Cerebellar nuclear complex (tissue), 1 donor: ENCODE results near the gene DTHD1.

Source experiments
- DNase-seq, 2 experiments: peaks; one replicate each; lab custom pipeline; 2025; lab: John Stamatoyannopoulos, UW

The DTHD1 gene

DNA sequence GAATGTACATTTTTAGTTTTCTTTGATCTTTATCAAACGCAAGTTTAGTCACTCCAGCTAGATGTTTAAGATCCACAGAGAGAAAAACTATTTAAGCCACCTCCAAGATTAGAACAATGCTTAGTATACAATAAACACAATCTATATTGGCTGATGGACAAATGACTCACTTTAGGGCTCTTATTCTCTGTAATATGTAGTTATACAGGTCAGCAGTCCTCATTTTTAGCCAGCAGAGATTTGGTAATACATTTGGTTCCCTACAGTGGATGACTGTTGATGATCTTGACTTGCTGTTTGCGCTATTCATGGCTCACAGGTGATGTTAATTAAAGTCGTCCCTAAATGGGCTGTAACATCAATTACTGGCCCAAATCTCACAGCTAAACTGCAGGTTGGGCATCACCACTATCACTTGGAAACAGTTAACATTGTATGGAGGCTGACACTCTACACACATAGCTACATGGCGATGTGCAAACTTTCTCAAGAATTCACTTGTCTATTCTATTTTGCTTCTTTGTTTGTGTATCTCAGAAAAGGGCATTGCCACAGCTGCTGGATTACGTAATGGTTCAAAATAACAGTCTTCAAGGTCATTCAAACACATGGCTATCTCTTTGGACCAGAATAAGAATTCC is 11.8 kb upstream of the DTHD1 start:
- DNase-seq, result no peak

DNA sequence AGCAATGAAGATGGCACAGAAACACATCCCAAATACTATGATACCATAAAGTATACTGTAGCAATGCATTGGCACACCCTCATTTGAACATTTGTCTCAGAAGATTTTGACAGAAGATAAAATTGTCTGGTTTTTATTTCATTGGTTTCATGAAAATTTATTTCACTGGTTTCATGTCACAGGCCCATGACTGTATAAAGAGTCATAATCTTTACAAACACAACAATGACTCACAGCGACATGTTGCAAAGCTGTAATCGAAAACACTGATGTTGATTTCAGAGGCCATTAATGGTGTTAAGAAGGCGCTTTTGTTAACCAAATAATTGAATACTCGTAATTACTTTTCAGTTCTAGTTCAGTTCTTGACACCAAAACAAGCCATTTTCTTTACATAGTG is 8.1 kb upstream of the DTHD1 start:
- no peak for DNase-seq

DNA sequence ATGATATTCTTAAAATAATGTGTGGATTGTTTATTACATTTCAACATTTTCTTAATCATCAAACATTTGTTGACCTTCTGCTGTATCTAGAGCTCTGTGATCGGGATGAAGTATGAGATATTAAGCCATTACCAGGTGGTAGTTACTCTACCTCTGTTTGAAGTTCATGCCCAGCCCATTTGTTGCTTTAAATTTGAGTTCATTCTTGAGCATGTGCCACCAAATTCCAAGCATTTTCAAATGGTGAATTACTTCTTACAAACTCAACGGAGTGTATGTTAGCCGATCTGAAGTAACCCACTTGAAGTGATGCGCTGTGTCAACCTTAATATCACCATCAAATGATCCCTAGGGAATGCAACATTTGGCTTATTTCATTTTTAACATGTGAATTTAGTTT is 7.3 kb upstream of the DTHD1 start:
- DNase-seq, result no peak

DNA sequence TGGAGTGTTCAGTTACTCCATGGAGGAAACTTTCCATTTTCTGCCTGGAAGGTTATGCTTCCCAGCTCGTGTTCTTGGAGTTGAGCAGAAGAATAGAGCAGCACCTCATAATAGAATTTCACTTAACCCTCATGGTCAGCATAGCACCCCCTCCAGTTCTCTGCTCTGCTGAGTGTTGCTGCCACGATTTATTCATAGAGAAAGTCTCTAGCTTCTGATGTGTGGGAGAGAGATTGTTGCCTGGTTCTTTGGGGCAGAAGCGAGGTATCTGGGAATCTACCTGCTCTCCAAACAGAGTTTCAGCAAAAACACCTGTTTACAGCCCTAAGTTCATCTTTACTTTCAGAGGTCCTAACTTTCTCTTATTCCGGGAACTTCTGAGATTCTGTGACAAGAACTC is 3.9 kb upstream of the DTHD1 start:
- no peak for DNase-seq

DNA sequence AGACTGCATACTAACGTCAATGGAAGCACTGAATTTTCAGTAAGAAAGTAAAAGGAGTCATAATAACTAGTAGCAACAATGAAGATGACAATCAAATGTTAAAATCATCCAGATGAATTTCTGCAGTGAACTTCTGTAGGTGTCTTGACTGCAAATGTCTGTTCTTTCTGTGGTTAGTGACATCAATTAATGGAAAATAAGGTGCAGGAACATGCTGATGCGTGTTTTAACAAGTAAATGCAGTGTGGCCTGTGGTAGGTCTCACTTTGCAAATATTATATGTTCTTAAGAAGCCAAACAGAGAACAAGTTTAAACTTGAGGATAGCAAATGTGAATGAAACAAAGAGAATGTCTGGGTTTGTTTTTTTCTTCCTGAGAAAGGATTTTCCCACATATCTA is 2.6 kb upstream of the DTHD1 start:
- DNase-seq, result no peak

DNA sequence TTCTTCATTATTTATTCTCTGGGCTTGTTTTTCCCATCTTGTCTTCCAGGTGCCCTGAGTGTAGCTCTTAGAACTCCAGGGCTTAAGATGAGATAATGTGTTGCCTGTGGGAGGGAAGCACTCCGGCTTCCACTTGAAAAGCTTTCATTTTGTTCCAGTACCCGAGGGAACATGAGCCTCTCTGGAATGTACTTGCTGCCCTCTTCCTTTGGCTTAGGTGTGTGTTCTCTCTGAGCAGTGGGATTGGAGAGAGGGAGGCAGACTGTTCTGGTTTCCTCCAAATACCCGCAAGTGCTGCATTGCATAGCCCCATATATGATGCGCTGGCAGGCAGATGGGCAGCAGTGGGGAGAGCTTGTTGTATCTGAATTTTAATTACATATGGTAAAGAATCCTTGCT is 861 bp upstream of the DTHD1 start:
- DNase-seq, result no peak

DNA sequence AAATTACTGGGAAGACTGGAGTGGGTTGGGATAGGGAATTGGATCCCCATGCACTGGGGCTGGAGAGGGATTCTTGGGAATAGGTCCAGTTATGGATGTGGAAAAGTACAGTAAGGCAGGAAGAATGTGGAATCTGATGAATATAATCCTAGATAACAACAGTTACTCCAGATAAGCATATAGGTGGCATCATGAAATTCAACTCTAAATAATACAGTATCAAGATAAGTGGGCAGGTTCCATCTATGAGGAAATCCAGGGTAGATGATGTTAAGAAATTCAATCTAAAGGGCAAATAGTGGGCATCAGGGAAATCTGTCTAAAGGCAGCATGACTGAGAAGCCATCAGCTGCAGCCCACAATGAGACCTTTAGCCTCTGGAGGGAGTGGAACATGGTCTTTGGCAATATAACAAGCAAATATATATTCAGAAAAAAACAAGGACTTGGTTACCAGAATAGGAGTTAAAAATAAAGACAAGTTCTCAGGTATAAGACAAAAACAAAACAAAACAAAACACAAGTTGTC is 1.2 kb downstream of the DTHD1 start:
- no peak for DNase-seq

DNA sequence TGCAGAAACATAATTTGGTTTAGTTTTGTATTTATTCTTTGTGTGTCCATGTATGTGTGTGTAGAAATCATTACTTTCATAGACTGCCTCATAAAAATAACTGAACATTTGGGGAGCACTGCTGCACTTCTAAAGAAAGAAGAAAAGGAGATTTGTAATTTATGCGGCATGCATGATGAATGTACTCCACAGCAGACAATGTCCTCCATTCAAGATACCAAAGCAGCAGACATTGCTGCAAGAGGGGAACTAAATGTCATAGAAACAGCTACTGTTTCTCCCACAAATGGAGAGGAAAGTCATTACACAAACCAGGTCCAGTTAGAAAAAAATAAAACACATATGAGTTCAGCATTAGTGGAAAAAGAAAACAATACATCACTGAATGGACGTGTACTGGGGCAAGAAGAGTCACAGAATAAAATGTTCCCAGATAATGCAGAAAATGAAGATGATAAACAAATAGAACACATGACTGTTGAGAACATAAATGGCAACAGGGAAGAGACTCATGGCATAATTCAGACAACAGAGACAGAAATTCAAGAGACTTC is 2.6 kb downstream of the DTHD1 start:
- DNase-seq, result no peak

DNA sequence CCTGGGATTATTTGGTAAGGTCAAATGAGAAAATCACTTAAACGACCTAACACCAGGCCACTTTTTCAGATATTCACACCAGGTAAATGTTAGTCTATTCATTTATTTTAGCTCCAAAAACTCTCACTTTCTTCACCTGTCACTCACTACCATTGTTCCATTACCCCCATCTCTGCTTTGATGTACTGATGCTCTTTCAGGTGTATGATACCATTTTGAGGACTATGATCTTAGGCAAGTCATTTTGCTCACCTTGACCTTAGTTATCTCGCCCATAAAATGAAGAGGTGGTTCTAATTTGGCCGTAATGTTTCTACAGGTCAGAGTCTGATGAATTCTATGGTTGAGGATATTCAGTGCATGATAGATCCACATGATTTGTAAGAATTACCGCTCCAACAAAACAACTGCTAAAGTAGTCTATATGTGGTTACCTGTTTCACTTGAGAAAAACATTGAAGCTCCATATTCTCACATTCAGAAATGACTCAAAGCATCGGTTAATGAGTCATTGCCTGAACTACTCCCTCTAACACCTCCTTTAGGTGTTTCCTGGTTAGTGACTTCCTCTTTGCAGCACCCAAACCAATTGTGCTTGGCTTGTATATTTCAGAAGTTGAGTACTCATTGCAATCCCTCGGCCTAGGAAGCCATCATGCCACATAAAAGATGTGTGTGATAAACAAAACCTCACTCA is 4.5 kb downstream of the DTHD1 start:
- DNase-seq, result no peak

DNA sequence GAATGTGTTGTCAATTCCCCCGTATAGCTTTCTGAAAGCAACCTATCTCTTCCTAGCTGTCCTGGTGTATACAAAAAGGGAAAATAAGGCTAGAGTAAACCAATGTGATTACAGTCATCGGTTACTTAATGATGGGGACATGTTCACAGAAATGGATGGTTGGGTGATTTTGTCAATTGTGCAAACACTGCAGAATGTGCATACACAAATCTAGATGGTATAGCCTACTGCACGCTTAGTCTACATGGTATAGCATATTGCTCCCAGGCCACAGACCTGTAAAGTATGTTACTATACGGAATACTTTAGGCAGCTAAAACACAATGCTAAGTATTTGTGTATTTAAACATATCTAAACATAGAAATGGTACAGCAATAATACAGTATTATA is 5.1 kb downstream of the DTHD1 start:
- no peak for DNase-seq

DNA sequence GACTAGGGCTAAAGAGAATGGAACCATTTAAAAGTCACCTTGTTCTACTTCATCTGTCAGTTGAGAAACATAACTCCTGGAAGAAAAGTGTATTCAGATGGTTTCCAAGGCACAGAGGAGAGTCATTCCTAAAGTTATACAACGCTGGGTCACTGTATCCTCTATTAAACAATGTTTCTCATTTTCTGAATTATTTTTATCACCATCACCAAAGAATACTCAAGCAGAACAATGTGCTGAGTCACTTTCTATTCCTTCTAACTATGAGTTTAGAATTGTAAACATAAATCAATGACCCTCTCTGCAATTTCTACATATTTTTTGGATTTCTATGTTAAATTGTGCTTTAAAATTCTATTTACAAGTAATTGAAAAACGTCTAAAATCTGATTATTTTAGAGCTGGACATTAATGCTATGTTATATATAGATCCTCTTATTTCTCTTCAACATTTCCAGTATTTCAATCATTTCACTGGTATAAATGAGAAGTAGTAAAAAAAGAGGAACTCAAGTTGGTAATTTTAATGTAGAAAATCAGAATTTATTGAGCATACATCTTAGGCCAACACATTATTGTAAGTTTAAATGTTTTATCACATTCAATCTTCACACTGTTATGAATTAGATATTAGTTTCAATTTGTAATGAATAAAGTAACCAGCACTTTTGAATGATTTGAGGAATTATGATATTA is 7.5 kb downstream of the DTHD1 start:
- DNase-seq, result no peak

DNA sequence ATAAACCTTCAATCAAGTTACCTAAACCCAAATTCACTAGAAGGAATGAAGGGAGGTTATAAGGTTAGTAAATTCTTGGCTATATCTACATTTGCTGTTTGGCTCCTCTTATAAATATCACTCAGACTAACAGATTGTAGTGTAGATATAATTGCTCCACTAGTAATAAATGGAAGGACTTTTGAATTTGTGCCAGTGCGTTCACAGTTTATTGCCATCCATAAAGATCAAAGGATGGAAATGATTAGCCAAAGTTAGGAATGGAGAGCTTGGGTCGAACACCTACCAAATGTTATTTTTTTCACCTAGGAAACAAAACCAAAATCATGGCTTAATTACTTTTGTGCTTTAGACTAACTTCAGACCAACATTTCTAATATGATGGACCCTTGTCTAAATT is 9.2 kb downstream of the DTHD1 start:
- no peak for DNase-seq

DNA sequence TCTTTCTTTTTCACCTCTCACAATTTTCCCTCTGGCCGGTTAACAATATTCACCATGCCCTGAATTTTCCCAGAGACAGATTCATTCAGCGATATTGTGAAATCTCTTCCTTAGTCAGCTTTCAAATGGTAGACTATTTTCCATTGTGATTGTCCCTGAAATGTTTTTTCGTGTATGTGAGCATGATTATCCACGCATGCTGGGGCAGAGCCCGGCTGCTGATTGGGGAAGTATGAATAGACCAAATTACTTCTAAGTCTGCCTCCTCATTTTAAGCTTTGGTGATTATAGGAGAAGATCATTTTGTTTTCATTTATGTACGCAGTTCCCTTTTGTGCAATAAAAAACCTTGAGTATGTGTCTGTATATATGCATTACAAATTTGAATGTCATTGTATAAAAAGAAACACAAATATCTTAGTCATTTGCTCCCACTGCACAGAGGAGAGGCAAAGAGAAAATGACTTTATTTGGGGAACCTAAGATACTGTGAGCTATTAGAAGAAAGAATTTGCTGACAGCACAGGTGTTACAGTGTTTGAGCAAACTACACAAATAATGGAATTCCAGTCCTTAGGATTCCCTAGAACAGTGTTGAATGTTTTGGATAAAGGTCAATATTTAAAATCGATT is 11.3 kb downstream of the DTHD1 start:
- DNase-seq, result no peak

DNA sequence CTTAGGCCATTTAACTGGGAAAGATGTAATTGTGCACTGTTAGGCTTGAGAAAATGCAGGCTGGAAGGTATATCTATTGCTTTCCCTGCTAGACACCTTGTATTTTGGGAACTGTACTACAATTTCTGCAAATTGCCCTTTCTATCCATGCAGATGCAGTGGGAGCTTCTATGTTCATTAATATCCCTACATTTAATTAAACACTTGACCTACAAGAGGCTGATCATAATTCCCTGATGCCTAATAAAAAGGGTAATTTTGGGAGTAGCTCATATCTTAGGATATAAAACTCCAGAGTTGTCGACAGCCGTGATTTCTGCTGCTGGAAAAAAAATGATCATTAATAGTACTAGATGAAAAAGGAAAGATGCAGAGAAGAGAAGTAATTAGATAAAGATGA is 19.7 kb downstream of the DTHD1 start:
- no peak for DNase-seq

DNA sequence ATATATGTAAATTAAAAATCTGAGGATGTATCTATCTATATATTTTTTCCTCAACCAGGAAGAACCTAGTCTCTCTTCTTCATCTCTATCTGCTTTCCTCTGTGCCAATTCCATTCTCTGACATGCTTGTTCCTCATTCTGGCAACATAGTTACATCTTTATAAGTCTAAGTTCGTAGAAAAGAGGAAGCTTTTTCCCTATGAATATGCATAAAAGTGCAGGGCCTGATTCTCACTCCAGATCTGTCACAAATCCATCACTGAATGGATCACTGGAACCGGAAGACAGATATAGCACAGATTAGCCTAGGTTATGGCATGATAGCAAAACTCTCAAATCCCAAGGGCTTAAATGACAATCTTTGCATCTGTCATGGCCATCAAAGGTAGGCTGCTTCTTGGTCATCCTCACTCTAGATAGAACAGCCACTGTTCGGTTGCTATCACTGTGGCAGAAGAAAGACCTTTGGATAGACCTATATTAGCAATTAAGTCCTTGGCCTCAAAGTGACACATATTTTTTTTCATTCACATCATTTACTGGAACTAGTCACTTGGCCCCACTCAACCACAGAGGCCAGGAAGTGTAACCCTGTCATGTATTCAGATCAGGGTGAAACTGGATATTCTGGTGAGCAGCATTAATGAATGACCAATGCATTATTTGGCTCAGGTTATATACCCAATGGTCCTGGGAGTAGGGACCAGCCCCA is 22.2 kb downstream of the DTHD1 start:
- no peak for DNase-seq

DNA sequence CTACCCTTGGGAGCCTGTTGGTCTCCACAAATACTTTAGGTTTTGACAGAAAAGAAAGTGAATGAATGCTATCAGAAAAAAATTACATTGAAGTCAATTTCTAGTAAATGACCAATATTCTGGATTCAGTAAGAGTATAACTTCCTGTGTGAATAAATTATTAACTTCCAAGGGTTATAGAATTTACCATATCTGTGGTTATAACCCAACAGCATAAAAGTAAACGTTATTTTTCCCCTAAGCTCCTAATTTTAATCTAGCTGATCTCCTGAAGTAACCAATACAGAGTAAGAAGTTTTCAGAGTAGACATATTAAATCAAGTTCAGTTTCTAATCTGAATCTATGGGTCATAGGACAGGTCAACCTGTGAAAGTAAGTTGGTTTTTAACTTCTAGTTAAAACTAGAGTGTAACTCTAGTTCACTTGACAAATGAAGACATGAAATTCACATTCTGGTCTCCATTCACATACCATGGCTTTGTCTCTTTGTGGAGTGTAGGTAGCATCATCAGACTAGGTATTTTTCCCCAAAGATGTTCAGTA is 22.8 kb downstream of the DTHD1 start:
- no peak for DNase-seq

DNA sequence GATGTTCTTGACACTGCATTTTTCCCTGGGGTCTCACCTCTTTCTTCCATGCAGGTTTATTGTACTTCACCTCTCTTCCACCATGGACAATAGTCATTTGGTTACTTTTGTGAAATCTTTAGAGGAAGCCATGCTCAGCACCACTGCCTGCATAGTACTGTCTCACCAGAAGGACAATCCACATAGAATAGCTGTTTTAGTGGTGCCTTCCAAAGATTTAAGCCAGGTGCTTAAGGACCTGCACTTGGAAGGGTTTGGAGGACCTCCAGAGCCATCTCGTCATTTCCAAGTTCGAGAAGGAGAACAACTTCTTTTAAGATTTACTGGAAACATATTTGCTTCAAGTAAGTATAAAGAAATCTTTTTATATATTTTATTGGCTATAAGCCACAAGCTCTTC is 26.7 kb downstream of the DTHD1 start:
- no peak for DNase-seq

DNA sequence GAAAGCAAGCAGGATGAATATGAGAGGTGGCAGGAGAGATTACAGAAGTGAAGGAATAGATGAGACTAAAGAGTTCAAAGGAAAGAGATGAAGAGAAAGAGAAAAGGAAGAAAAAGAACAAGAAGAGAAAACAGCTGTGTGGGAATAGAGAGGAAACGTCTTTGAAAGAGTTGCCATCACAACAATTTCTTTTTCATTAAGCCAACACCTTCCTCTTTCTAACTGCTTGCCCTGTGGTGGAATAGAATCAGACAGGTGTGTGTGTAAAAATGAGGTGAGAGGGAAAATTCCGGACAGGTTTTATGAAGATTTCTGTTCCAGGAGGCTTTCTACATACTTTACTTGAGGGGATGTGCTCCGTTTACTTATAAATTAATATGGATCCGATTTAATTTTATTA is 28.8 kb downstream of the DTHD1 start:
- DNase-seq, result no peak

DNA sequence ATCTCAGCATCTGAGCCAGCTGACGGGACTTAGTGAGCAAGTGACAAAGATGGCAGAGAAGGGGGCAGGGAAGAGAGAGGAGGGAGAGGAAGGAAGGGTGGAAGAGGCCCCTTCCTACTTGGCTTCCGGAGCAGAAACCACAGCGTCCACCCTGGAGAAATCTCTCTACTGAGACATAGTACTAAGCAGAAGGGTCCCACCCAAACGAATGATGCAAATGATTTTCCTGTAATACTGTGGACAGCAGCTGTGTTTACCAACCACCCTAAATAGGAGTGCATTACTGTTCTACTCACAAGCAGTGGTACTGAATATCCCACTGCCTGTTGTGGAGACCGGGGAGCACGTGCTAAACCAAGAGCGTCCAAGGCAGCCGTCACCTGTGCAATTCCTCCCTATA is 29.4 kb downstream of the DTHD1 start:
- no peak for DNase-seq

DNA sequence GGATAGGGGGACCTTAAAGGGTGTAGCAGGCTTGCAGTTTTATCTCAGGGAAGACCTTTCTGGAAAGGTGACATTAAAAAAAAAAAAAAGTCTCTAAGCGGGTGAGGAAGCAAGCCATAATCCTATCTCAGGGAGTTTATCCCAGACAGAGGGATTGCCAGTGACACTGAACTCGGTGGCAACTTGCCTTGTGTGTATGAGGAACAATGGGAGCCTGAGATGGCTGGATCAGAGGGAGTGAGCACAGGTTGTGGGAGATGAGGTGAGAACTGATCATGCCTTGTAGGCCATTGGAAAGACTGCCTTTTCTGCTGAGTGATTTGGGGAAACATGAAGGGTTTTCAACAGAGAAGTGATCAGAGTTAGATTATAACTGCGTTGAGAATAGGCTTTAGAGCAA is 31.1 kb downstream of the DTHD1 start:
- DNase-seq, result no peak

DNA sequence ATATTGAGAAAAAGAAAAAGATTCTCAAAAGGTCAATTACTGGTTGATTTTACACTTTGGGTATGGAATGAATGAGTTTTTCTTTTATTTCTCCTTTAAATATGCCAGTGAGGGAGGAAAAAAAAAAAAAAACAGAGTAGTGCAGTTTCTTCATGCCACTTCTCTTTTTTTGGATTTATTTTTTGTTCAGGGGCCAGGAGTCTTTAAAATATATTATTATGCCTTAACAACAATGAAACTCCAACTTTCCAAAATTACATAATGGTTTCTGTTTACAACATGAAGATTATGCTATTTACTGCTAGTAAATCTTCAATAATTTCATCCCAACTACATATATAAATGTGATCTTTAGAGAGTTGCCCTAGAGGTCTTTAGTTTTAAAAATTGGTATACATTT is 31.9 kb downstream of the DTHD1 start:
- no peak for DNase-seq

DNA sequence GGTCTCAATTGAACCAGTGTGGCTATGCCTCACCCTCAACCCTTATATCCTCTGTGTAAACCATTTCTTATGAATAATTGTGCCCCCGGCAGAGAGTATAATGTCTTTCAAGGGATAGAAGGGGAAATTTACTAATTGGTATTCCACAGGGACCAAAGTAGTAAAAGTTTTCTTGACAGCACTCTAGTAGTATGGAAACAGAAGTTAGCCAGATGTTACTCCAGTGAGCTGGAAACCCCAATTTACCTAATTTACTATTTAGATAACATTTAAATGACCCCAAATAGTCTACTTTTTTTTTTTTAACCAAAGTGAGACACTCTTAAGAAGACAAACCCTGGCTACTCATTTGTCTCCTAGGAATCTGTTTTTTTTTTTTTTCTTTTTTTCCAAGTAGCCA is 32.3 kb downstream of the DTHD1 start:
- no peak for DNase-seq
